Chondrocyte (in vitro differentiated cells): Measurements from ENCODE around the gene RTN4RL2. TPM values are rescaled to one million over a fixed set of nuclear protein-coding genes. Genes with fewer than 3 reads are reported as not detected.

ENCODE experiments used
- DNase-seq: peaks from one replicate; pipeline ENCODE4 v3.0.0; 2021; ENCODE audit warnings: mixed read lengths, low spot score
- H3K27ac Mint-ChIP-seq: one replicate; pipeline ENCODE4 v1.8.0; 2021; ENCODE audit warnings: mild to moderate bottlenecking, moderate library complexity, mixed read lengths; ENCODE audit not compliant: unreplicated experiment
- H3K27me3 Mint-ChIP-seq: 2 replicates; pipeline ENCODE4 v1.8.0; 2021; ENCODE audit warnings: low read depth, mixed read lengths
- H3K36me3 Mint-ChIP-seq: 2 replicates; pipeline ENCODE4 v1.8.0; 2021; ENCODE audit warnings: low read depth, mixed read lengths
- H3K4me1 Mint-ChIP-seq: 2 replicates; pipeline ENCODE4 v1.8.0; 2021; ENCODE audit warnings: low read depth, mild to moderate bottlenecking, mixed read lengths
- H3K4me3 Mint-ChIP-seq: one replicate; pipeline ENCODE4 v1.8.0; 2021; ENCODE audit warnings: mild to moderate bottlenecking, moderate library complexity, mixed read lengths; ENCODE audit not compliant: unreplicated experiment
- H3K9me3 Mint-ChIP-seq: 2 replicates; pipeline ENCODE4 v1.8.0; 2021; ENCODE audit warnings: low read depth, mixed read lengths
- CTCF ChIP-seq: fragments of 200-600 bp; sonication (generic); IDR thresholded peaks from 2 replicates; pipeline ENCODE4 v1.5.0; 2021; ENCODE audit warnings: antibody characterized with exemption, mild to moderate bottlenecking, moderate library complexity
- total RNA-seq: library from RNA; stranded (reverse); gene quantifications from 3 replicates; pipeline ENCODE4 v1.2.1, GENCODE V29; 2021

Gene RTN4RL2
- total RNA-seq, 1 donor from 2014 or later: 0.57 TPM

- peaks cover 11% of the 10 kb centered on the region for H3K4me1 Mint-ChIP-seq
- no peaks in the 10 kb centered on the region for H3K36me3 Mint-ChIP-seq
- H3K27me3 Mint-ChIP-seq: no peaks in the 10 kb centered on the region
- DNase-seq: no peak
- TF ChIP-seq CTCF: no peak
- no peaks in the 10 kb centered on the region for H3K9me3 Mint-ChIP-seq
- H3K27ac Mint-ChIP-seq: no peak overlapping the region
- H3K4me3 Mint-ChIP-seq: no peak overlapping the region
These were observed 44.2 kb downstream of the RTN4RL2 start for GRCh38 chr11:57504511-57504910.

GRCh38 chr11:57506522-57506921 is 46.2 kb downstream of the RTN4RL2 start:
- no peak overlapping the region for H3K27ac Mint-ChIP-seq
- no peak for TF ChIP-seq CTCF

DNA sequence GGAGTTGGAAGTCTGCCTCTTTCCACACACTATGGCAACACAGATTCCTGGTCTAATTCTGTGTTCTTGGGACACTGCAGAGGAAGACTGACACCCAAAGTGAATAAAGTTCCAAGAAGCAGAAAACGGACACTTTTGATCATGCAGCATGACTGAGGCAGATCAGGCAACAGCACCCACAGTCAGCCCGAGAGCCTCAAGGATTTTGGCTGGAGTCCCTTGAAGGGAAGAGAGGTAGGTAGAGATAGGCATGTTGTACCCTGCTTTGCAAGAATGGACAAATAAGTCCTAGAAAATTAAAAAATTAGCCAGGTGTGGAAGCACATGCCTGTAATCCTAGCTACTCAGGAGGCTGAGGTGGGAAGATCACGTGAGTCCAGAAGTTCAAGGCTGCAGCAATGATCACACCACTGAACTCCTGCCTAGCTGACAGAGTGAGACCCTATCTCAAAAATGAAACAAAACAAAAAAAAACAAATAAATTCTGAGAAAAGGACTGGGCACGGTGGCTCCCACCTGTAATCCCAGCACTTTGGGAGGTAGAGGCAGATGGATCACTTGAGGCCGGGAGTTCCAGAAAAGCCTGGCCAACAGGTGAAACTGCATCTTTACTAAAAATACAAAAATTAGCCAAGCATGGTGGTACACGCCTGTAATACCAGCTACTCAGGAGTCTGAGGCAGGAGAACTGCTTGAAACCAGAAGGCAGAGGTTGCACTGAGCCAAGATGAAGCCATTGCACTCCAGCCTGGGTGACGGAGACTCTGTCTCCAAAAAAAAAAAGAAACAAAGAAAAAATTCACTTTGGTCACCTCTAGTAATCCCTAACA is 48.2 kb downstream of the RTN4RL2 start:
- H3K9me3 Mint-ChIP-seq: no peaks in the 10 kb centered on the region
- no peak for TF ChIP-seq CTCF
- H3K36me3 Mint-ChIP-seq: no peaks in the 10 kb centered on the region
- no peak for DNase-seq
- no peak overlapping the region for H3K27ac Mint-ChIP-seq
- H3K4me3 Mint-ChIP-seq: no peak overlapping the region
- peaks cover 6% of the 10 kb centered on the region for H3K4me1 Mint-ChIP-seq
- H3K27me3 Mint-ChIP-seq: no peaks in the 10 kb centered on the region

More at GRCh38 chr11:57506522-57506921, 46.2 kb downstream of the RTN4RL2 start:
- no peak overlapping the region for H3K4me3 Mint-ChIP-seq
- no peaks in the 10 kb centered on the region for H3K9me3 Mint-ChIP-seq
- DNase-seq: no peak
- no peaks in the 10 kb centered on the region for H3K27me3 Mint-ChIP-seq
- H3K36me3 Mint-ChIP-seq: no peaks in the 10 kb centered on the region
- H3K4me1 Mint-ChIP-seq: no peaks in the 10 kb centered on the region

GRCh38 chr11:57511741-57512430 is 51.6 kb downstream of the RTN4RL2 start:
- Mint-ChIP-seq H3K36me3 (no peaks in the 10 kb centered on the region), H3K9me3 (no peaks in the 10 kb centered on the region), H3K4me1 (peaks cover 16% of the 10 kb centered on the region), H3K4me3 (no peak overlapping the region), H3K27ac (no peak overlapping the region), H3K27me3 (no peaks in the 10 kb centered on the region)
- TF ChIP-seq CTCF: no peak
- peak; percentile 40 for DNase-seq

DNA sequence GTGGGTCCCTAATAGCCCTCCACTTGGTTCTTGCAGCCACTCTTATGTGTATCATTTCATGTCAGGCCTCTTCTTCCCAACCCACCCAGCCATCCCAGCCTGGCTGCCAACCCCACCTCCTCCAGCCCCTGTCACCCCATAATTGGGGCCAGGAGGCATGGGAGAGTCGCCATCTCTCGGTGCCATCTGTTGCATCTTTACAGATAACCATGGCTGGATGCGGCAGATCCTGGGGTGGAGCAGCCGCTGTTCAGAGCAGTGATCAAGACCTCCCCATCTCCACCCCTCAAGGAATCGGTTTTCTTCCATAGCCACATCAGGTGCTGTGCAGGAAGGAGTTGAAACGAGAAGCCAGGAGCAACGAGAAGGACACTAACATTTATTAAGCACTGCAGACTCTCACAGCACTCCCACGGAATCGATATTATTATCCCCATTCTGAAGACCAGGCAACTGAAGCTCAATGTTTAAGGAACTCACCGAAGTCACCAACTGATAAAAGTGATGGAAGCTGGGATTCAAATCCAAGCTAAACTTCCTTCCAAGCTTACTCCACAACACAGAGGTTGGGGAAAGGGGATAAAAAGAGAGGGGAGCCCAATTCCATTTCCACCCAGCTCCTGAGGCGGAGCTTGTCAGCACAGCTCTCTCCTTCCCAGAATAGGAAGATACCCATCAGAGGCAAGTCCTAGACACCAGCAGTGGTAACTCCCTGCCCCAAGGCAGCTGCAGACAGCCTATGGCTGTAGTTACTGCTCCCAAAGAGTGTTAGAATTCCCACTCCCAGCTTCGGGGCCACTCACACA is 52.5 kb downstream of the RTN4RL2 start:
- Mint-ChIP-seq H3K27ac (no peak overlapping the region), H3K36me3 (no peaks in the 10 kb centered on the region)
- peak; percentile 41 for DNase-seq

More for the DNA sequence above, 52.5 kb downstream of the RTN4RL2 start:
- TF ChIP-seq CTCF: no peak
- H3K27me3 Mint-ChIP-seq: no peaks in the 10 kb centered on the region
- no peaks in the 10 kb centered on the region for H3K9me3 Mint-ChIP-seq
- peaks cover 16% of the 10 kb centered on the region for H3K4me1 Mint-ChIP-seq
- H3K4me3 Mint-ChIP-seq: no peak overlapping the region
